Stimulated activated CD8-positive, alpha-beta memory T cell treated with anti-CD3 and anti-CD28 coated beads, Interleukin-12 subunit alpha, Interleukin-12 subunit beta, amount 100 ng/mL, for 24 hours (primary cell): ENCODE data around the gene ETV2.
"Not testable (repeated sequence)": the region's sequence is repeated elsewhere in the genome, so short reads cannot be mapped to it uniquely, and the experiment has no call there.

ENCODE experiments used
- DNase-seq: peaks from one replicate; pipeline ENCODE4 v3.0.0-alpha.2; 2020; ENCODE audit errors: extremely low read depth

Gene ETV2

DNA sequence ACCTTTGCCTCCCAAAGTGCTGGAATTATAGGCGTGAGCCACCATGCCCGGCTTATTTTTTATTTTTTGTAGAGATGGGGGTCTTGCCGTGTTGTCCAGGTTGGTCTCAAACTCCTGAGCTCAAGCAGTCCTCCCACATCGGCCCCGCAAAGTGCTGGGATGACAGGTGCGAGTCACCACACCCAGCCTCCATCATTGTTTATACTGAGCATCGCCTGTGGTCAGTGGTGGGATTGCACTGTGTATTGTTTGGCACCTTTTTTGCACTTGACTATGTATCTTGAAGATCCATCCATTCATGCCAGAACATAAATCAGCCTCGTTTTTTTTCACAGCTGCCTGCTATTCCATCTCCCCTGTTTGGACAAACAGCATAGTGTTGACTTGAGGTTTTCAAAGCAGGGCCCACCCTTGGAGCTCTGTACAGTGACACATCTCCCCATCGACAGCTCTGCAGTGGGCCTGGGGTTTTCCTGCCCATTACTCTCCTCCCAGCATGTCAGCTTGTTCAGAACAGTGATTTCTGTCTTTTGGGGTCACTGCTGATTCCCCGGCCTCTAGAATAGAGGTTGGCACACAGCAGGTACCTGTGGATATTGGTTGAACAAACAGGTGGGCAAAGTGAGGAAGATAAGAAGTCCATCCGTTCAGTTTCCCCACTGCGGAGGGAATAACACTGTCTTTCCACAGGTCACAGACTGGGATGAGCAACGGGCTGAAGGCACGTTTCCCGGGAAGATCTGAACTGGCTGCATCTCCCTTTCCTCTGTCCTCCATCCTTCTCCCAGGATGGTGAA lies 16.6 kb downstream of the ETV2 start:
- no peak for DNase-seq

DNA sequence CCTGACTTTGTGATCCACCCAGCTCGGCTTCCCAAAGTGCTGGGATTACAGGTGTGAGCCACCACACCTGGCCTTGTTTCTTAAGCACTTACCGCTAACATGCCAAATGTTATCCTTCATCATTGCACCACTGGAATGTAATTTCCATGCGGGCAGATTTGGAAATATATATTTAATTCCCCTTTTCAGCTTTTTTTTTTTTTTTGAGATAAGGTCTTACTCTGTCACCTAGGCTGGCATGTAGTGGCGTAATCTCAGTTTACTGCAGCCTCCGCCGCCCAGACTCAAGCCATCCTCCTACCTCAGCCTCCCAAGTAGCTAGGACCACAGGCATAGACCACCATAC lies 20.4 kb downstream of the ETV2 start:
- no peak for DNase-seq

DNA sequence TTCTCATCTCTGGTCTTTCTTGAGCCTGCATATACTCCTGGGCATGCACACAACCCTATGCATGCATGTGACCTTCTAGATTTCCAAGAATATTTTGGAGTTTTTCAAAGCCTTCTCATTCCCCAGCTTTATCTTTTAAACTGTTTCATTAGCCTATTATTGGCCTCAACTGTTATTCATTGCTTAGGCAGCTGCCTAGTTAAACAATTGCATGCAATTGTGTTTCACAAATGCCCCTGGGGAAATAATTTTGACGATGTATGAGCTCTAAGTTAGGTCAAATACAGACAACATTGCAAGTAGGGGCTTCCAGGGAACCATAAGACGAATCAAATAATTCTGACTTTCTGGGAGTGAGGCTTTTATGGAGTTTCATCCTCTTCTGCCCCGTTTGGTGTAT lies 22.4 kb downstream of the ETV2 start:
- no peak for DNase-seq

DNA sequence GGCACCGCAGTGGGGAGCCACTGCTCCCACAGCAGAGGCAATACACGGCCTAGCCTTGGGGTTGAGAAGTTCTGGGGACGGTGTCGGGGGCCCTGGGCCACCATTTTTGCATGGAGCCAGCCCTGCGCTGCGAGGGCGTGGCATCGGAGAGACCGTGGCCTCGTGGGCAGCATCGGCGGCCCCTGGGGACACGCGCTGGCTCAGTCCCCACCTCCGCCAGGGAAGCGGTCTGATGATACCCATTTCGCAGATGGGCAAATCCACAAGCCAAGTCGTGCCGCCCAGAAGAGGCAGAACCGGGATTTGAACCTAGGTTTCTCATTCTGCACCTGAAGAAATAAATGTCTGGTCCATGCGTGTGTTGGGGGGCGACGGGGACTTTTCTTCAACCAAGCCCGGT lies 23.6 kb downstream of the ETV2 start:
- DNase-seq, result no peak

DNA sequence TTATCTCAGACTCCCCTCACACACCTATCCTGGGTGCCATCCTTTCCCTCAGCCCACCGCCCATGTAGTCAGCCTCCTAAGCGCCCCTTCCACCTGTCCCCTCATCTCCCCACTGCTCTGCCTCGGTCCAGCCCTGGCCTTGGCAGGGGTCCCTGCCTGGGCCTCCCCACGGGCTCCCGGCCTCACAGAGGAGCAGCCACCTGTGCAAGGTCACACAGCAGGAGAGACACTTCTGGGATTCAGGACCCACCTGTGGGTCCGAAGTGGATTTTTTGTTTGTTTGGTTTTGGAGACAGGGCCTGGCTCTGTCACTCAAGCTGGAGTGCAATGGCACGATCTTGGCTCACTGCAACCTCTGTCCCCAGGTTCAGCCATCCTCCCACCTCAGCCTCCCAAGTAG lies 24.1 kb downstream of the ETV2 start:
- no peak for DNase-seq

DNA sequence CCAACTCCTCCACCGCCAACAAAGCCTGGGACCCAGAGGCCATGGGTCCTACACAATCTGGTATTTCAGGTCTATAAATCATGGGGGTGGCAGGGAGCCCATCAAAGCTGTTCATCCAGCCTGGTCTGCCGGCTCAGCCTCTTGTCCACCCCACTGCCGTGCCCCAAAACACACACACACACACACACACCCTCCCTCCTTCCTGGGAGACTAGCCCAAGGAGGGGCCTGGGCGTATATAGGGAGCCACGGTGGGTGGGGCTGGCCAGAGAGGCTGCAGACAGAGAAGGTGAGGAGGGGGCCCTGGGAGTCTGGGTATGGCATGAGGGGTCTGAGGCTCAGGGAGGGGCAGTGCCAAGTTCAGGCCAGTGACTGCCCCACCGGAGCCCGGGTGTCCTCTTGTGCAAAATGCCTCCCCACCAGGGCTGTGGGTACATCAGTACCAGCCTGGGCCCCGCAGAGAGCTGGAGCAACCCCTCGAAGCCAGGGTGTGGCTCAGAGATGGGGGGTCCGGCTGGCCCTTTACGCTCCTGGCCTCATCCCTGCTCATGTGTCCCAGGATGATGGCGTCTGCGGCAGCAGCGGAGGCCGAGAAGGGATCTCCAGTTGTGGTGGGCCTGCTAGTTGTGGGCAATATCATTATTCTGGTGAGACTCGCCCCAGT lies 24.8 kb downstream of the ETV2 start, which contains the start of gene UPK1A:
UPK1A (plus strand) TSS at position 267 of the 663 bp plus-strand sequence; CDS start at position 563, 296 bp downstream.
- no peak for DNase-seq

DNA sequence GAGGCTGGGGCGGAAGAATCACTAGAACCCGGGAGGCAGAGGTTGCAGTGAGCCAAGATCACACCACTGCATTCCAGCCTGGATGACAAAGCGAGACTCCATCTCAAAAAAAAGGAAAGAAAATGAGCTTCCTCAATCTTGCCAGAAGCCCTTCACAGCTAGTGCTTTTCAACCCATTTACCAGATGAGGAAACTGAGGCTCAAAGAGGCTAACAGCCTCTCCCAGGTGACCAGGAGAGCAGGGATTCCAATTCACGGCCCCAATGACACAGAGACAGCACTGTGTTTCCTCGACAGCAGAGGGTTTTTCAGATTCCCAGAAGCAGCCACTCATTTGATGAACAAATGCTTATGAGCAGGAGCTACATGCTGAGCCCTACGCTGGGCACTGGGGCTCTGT lies 28.0 kb downstream of the ETV2 start:
- no peak for DNase-seq

DNA sequence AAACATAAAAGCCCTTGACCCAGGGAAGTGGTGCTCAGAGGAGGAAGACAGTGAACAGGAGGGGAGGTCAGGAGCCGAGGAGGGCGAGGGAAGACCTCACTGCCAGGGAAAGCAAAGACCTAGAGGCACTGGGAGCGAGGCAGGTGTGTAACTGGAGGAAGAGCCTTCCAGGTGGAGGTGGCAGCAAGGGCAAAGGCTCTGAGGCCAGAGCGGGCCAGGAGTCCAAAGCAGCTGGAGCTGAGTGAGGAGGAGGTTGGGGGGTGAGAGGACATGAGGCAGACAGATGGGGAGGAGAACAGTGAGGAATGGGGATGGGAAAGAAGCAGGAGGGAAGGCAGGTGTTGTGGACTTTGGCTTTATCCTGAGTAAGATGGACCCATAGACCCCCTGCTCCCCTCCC lies 28.4 kb downstream of the ETV2 start:
- no peak for DNase-seq

DNA sequence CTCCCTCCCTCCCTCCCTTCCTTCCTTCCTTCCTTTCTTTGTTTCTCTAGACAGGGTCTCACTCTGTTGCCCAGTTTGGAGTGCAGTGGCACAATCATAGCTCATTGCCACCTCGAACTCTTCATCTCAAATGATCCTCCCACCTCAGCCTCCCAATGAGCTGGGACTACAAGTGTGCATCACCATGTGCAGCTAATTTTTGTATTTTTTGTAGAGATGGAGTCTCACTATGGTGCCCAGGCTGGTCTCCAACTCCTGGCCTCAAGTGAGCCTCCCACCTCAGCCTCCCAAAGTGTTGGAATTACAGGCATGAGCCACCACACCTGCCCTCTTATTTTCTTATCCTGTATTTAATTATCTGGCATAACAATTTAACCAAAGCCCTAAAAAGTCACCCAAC lies 29.1 kb downstream of the ETV2 start:
- no peak for DNase-seq

DNA sequence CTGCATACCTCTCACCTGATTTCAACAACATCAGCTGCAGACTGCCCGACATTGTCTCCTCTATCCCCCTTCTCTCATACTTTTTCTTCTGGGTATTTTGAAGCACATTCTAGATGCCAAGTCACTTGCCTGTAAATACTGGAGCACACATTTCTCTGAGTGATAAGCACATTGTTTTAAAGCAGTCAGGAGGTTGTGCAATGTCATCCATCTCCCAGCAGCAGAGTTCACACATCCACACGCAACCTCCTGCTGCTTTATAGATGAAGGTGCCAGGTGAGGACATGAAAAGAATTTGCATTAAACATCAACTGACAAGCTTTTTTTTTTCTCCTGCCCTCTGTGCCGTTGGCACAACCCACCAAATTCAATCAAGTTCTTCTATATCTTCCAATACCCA lies 30.3 kb downstream of the ETV2 start:
- no peak for DNase-seq

DNA sequence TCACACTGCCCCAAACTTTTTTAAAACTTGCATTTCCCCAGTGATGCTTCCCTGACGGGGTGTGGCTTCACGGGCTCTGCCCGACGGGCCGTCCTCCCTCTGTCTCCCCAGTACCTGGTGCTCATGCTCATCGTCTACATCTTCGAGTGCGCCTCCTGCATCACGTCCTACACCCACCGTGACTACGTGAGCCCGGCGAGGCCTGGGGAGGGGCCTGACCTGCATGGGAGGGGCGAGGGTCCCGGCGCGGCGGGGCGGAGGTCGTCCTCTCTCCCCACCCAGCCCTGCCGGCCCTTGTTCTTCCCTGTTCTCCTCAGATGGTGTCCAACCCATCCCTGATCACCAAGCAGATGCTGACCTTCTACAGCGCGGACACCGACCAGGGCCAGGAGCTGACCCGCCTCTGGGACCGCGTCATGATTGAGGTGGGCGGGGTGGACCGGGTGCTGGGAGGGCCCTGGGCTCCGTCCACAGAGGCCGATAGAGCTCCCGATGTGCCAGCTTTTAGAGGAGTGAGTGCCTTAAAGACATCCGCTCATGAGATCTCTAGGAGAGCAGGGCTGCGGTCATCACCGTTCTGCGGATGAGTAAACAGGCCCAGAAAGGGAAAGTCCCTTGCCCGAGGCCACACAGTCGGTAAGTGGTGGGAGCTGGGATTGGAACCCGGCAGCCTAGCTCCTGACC lies 31.7 kb downstream of the ETV2 start:
- DNase-seq, result peak; percentile 17

DNA sequence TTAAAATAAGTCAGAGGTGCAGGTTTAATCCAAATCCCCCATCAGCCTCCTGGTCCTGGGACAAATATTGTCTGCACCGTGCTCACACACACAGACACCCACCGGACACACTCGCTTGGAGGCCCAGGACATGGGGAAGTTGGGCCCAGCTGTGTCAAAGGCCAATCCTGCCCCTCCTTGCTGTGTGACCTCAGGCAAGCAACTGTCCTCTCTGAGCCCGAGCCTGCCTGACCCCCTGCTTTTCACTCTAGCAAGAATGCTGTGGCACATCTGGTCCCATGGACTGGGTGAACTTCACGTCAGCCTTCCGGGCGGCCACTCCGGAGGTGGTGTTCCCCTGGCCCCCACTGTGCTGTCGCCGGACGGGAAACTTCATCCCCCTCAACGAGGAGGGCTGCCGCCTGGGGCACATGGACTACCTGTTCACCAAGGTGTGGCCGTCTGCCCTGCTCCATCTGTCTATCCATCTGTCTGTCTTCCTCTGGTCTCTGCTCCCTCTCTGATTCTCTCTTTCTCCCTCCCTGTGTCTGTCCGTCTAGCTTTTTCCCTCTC lies 34.1 kb downstream of the ETV2 start:
- DNase-seq, result no peak

DNA sequence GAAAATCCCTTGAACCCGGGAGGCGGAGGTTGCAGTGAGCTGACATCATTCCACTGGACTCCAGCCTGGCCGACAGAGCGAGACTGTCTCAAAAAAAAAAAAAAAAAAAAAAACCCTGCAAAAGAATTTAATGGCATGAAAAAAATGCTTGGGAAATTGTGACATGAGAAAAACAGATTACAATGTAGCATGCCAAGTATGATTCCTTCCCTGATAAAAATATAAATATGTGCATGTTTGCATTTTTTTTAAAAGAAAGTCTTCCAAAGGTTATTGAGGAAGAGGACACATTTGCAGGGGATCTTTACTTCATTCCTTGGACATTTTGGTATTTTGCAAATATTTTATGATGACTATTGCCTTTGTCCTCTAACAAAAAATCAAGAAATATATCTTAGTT lies 48.3 kb downstream of the ETV2 start:
- DNase-seq, result no peak

DNA sequence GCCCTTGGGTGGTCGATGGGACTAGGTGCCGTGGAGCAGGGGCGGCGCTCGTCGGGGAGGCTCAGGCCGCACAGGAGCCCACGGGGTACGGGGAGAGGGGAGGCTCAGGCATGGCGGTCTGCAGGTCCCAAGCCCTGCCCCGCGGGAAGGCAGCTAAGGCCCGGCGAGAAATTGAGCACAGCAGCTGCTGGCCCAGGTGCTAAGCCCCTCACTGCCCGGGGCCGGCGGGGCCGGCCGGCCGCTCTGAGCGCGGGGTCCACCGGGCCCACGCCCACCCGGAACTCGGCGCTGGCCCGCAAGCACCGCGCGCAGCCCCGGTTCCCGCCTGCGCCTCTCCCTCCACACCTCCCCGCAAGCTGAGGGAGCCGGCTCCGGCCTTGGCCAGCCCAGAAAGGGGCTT lies 49.6 kb downstream of the ETV2 start:
- not testable (repeated sequence) for DNase-seq

DNA sequence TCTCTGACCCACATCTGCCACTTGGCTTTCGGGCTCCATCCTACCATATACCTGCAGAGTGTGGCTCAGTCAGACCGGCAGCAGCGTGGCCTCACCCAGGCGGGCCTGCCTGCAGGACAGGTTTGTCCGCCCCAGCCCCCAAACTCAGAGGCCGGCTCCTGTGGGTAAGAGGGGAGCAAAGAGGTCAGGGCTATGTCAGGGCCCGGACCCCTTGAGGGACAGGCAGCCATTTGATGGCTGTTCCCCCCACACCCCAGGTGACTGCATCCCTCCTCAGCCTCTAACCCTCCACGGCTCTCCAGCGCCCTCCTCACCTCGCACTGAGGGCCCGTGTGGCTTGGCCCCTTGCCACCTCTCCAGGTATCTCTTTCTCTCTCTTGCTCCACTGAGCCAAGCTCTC lies 50.5 kb downstream of the ETV2 start:
- DNase-seq, result no peak

DNA sequence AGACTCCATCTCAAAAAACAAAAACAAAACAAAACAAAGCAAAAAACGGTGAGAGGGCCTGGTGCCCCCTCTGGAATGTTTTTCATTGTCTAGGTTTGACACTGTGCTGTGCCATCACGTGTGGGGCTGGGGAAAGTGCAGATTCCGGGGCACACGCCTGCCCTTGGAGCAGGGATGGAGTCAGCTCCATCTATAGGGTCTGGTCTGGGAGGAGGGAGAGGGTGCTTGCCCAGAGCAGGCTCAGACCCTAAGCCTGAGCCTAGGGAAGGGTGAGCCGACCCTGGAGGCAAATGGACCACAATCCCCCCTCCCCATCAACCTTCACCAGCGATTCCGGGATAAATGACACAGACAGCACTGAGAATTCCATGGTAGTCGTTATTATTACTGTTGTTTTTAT lies 51.9 kb downstream of the ETV2 start:
- no peak for DNase-seq

DNA sequence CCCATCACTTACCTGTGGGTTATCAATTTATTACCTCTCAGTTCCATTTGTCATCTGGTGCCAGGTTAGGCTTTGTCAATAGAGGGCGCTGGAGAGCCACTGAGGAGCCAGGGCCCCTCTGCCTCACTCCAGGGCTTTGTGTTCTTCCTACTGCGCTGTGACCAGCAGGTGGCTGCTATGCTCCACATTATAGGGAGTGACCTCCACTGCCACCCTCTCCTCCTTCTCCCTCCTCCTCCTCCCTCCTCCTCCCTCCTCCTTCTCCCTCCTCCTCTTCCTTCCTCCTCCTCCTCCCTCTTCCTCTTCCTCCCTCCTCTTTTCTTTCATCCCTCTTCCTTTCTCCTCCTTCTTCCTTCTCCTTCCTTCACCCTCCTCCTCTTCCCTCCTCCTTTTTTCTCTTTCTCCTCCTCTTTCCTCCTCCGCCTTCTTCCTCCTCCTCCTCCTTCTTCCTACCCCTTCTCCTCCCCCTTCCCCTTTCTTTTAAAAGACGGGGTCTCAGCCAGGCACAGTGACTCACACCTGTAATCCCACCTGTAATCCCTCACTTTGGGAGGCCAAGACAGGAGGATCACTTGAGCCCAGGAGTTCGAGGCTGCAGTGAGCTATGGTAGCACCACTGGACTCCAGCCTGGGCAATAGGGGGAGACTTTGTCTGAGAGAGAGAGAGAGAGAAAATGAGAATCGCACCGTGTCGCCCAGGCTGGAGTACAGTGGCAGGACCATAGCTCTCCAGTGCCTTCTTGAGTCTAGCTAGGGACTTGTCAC lies 52.5 kb downstream of the ETV2 start:
- DNase-seq, result peak; percentile 74
